GM21367 (cell line): ENCODE results near the gene TRIM45.
A peak's percentile ranks its signal among the peaks of the same experiment; 100 is the strongest.
"Not testable (repeated sequence)": the region's sequence is repeated elsewhere in the genome, so short reads cannot be mapped to it uniquely, and the experiment has no call there.

Experiments
- ATAC-seq: cut with Tn5 transposase; IDR thresholded peaks from one replicate; pipeline ENCODE4 v1.9.1; 2021; ENCODE audit not compliant: unreplicated experiment

TRIM45 gene, protein sequence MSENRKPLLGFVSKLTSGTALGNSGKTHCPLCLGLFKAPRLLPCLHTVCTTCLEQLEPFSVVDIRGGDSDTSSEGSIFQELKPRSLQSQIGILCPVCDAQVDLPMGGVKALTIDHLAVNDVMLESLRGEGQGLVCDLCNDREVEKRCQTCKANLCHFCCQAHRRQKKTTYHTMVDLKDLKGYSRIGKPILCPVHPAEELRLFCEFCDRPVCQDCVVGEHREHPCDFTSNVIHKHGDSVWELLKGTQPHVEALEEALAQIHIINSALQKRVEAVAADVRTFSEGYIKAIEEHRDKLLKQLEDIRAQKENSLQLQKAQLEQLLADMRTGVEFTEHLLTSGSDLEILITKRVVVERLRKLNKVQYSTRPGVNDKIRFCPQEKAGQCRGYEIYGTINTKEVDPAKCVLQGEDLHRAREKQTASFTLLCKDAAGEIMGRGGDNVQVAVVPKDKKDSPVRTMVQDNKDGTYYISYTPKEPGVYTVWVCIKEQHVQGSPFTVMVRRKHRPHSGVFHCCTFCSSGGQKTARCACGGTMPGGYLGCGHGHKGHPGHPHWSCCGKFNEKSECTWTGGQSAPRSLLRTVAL

GRCh38 chr1:117121589-117122329, at the start of gene TRIM45:
Gene TRIM45, minus strand, starts transcription at chr1:117121749. Its CDS starts 548 bp downstream, at chr1:117121201.
- peak; percentile 92 for ATAC-seq

GRCh38 chr1:117169871-117170596, 48.5 kb upstream of the TRIM45 start:
- no peak for ATAC-seq

DNA sequence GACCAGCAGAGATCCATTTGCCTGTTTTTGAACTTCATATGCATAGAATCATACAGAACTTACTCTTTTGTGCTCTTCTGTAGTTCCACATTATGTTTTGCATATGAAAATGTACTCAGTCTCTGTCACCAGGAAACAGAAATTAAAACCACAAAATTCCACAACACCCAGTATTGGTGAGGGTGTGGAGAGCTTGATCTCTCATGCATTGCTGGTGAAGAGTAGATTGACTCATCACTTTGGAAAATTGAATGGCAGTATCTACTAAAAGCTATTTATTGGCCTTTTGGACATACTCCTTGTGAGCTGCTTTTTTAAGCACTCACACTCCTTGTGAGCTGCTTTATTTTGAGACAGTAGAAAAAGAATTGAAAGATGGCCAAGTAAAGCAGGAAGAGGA, 45.9 kb upstream of the TRIM45 start:
- no peak for ATAC-seq

DNA sequence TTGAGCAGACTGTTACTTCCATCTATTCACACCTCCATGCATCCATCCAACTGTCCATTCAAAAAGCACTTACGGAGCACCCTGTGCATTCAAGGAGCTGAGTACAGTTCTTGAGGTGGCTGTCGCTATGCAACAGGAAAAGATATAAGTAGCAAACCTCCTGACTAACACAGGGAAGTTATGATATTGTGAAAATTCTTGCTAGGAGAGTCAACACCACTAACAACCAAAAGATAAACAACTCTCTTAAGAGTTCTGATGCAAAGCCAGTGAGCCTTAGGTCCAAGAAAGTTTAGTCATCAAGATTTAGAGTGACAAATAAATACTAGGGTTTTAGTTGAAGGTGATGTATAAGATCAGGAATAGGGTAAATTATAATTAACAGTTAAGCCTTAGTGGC, 44.5 kb upstream of the TRIM45 start:
- ATAC-seq = no peak

GRCh38 chr1:117164209-117164608, 42.7 kb upstream of the TRIM45 start:
- no peak for ATAC-seq

- no peak for ATAC-seq
These were observed 41.3 kb upstream of the TRIM45 start for GRCh38 chr1:117162816-117163215.

DNA sequence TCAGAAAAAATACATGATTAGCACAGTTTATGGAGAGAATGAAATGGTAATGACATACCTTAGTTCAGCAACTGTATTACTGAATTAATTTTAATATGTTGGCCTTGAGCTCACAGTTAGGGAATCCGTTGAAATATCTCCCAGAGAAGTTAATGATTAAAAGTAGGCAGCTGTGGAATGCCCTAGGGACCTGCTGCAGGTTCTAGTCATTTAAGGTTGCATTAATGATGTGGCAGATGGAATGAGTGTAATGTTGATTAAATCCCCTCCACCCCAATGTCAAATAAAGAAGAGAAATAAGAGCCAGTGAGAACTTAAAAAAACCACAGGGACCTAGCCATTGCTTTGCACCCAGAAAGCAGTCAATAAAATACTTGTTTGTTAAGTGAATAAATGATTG, 40.3 kb upstream of the TRIM45 start:
- ATAC-seq = no peak

DNA sequence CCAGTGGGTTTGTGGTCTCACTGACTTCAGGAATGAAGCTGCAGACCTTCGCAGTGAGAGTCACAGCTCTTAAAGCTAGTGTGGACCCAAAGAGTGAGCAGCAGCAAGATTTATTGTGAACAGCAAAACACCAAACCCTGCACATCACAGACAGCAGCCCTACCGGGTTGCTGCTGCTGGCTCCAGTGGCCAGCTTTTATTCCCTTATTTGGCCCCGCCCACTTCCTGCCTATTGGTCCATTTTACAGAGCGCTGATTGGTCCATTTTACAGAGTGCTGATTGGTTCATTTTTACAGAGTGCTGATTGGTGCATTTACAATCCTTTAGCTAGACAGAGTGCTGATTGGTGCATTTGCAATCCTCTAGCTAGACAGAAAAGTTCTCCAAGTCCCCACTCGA, 29.8 kb upstream of the TRIM45 start:
- not testable (repeated sequence) for ATAC-seq

DNA sequence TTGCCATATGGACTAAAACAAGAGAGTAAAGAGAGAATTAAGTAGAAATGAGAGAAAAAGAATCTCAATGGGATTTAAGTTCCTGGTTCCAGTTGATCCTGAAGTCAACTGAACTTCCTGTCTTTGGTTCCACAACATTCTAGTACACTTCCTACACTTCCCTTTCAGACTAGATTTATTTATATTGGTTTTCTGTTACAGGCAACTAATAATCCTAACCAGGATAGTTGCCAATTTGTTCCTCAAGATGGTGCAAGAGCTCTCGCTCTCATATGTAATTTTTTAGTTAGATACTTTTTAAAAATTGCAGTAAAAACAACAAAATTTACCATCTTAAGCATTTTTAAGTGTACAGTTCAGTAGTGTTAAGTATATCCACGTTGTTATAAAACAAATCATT, 28.8 kb upstream of the TRIM45 start:
- ATAC-seq = no peak

DNA sequence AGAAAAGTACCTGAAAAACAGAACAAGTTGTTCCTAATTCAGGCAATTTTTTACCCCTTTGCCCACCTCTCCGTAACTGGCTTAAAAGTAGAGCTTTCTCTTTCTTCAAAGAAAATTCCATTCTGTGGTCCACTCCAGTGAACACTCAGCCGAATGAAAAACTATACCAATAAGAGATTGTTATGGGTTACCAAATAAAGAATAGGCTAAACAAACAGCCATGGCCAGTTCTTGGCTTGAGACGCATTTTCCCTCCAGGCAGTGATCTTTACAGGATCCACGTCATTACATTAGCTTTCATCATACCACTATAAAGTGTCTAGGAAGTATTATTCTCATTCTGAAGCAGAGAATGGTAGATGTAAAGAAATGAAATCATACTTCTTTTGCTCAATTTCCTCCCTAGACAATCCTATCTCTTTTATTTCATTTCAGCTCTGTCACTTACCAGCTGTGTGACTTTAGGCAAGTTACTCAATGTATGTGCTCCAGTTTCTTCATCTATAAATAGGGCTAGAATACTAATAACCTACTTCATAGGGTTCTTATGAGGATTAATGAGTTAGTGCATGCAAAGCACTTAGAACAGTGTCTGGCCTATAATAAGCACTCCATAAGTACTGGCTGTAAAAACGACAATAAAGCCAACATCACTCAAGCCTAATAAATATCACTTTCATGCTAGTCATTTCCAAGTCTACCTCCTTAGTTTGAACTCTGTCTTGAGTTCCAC, 26.5 kb upstream of the TRIM45 start:
- no peak for ATAC-seq

DNA sequence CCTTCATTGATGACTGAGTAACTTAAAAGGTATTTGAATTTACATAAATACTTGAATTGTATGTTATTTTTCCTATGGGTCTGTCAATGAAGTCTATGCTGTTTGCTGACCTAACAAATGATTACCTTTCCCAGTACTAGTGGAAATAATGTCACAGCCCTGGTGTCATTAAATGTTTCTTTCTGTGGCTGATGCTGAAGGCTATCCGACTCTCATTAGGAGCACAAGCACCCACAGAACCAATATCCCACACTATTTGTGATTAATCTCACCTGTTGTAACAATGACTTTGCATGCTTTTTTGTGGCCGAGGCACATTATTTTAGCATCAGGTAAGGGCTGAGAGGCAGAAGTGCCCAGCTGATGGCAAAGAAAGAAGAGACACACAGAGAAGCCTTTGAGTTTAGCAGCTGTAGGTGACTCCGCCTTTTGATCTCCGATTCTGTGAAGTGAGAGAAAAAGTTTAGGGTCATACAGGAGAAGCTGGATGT, 25.8 kb upstream of the TRIM45 start:
- no peak for ATAC-seq

DNA sequence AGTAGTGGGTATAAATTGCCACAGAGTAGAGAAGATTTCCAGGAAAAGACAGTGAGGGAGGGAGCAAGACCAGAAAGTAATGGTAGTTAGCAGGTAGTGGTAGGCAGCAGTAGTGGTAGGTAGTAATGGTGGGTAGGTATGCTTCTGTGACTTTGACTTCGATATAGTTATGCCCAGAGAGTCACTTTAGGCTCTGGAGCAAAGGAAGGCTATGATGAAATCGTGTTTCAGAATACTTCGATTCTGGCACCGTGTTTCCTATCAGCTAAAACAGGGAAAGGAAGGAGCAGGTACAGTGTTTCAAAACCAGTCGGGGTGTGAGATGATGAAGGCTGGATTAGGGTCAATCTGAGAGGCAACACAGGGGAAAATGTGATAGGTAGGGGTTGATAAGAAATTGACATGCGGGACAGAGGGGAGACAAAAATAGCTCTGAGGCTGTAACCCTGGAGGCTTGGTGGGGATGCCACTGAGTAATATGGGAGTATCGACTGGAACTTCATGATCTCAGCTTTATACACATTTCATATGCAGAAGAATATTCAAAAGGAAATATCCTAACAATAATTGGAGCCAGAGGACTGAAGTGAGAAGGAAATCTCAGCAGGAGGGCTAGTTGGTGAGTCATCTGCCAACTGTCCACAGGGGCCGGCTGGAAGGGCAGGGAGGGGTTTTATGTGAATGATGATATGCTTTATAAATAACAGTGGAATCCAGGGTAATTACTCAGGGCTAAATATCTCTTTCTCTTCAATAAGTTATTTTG, 25.2 kb upstream of the TRIM45 start:
- ATAC-seq = no peak

GRCh38 chr1:117146072-117146471, 24.5 kb upstream of the TRIM45 start:
- no peak for ATAC-seq

GRCh38 chr1:117143871-117144270, 22.3 kb upstream of the TRIM45 start:
- ATAC-seq = no peak

- no peak for ATAC-seq
These were observed 21.6 kb upstream of the TRIM45 start for GRCh38 chr1:117143172-117143571.

DNA sequence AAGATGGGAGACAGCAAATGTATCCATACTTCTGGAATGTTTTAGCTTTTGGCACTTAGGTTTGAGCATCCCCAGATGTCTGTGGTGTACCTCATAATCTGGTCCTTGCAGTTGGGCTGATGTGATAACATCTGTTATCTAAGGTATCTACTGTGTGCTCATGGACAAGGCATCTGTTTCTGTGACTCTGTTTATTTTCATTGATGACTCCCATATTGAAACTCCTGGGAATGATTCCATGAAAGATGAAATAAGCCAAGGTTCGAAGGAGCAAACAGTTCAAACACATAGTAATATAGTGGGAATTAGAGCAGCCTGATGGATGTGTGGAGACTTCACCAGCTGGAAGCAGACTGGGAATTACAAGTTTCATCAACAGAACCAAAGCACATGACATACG, 20.7 kb upstream of the TRIM45 start:
- ATAC-seq = no peak

DNA sequence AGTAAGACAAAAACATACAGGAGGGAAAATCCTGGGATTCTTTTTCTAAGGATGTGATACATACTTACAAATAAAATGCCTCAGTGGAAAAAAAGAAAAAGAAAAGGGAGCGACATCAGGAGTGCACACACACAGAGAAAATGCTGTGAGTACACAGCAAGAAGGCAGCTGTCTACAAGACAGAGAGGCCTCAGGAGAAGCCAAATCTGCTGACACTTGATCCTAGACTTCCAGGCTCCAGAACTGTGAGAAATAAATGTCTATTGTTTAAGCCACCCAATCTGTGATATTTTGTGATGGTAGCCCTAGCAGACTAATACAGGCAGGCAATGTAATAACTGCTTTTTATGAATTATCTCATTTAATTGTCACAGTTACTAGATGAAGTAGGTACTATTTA, 17.0 kb upstream of the TRIM45 start:
- ATAC-seq = no peak

DNA sequence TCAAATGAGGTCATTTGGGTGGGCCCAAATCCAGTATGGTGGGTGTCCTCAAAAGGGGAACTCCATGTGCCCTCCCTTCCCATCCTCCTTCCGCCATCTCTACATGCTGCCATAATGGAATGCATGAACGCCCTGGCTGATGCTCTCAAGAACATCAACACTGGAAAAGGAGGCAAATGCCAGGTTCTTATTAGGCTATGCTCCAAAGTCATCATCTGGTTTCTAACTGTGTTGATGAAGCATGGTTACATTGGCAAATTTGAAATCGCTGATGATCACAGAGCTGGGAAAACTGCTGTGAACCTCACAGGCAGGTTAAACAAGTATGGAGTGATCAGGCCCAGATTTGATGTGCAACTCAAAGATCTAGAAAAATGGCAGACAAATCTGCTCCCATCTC, 16.6 kb upstream of the TRIM45 start:
- ATAC-seq = no peak

GRCh38 chr1:117137281-117137855, 15.8 kb upstream of the TRIM45 start:
- ATAC-seq = no peak
